H1 (cell line): Measurements from ENCODE around the gene DNAAF5. TPM values are rescaled to one million over a fixed set of nuclear protein-coding genes. Genes with fewer than 3 reads are reported as not detected.

Experiments
- CBX8 ChIP-seq: fragments of 300-800, 300-1000 bp; sonication (generic); IDR thresholded peaks from 2 replicates; pipeline ENCODE4 v1.7.1; 2016; ENCODE audit warnings: low read depth, low read length, borderline replicate concordance
- CEBPB ChIP-seq: IDR thresholded peaks from 2 replicates; pipeline ENCODE4 v1.6.1; 2012; ENCODE audit warnings: low read depth, low read length
- EZH2 ChIP-seq: fragments of 200-600 bp; sonication (generic); IDR thresholded peaks from 2 replicates; pipeline ENCODE4 v1.7.1; 2012; ENCODE audit warnings: low read depth, mild to moderate bottlenecking, moderate library complexity, low read length, inconsistent platforms; ENCODE audit not compliant: severe bottlenecking
- HDAC2 ChIP-seq, 2 experiments: fragments of 300-600 bp in 1 of 2; sonication (generic) in 1 of 2; IDR thresholded peaks; 2 replicates each; pipeline ENCODE4 v1.6.1; 2011 to 2012; ENCODE audit warnings: low read depth in 2 of 2, low read length in 2 of 2, mild to moderate bottlenecking in 2 of 2, moderate library complexity in 2 of 2, borderline replicate concordance in 1 of 2, inconsistent platforms in 1 of 2
- KDM5A ChIP-seq: fragments of 200-600 bp; IDR thresholded peaks from 2 replicates; pipeline ENCODE4 v1.7.1; 2012; ENCODE audit warnings: mild to moderate bottlenecking, low read length, inconsistent platforms, mixed read lengths
- NRF1 ChIP-seq: IDR thresholded peaks from 2 replicates; pipeline ENCODE4 v1.6.1; 2011; ENCODE audit warnings: mild to moderate bottlenecking, low read depth, low read length, improper control_type of control experiment
- RNF2 ChIP-seq: fragments of 200-900, 300-1000 bp; sonication (generic); IDR thresholded peaks from 2 replicates; pipeline ENCODE4 v1.7.1; 2016; ENCODE audit warnings: borderline replicate concordance, low read depth, mild to moderate bottlenecking, antibody characterized with exemption, low read length; ENCODE audit not compliant: poor library complexity, severe bottlenecking; ENCODE audit errors: missing control alignments
- RXRA ChIP-seq: IDR thresholded peaks from 2 replicates; pipeline ENCODE4 v1.6.1; 2011; ENCODE audit warnings: low read depth, mild to moderate bottlenecking, low read length, moderate library complexity; ENCODE audit not compliant: insufficient read depth
- TBP ChIP-seq: IDR thresholded peaks from 2 replicates; pipeline ENCODE4 v1.6.1; 2011; ENCODE audit warnings: low read depth, low read length, improper control_type of control experiment
- YY1 ChIP-seq: IDR thresholded peaks from 2 replicates; pipeline ENCODE4 v1.6.1; 2011; ENCODE audit warnings: low read depth, mild to moderate bottlenecking, low read length
- polyA plus RNA-seq, 7 experiments: library from polyadenylated mRNA; depleted of rRNA in 3 of 7; stranded (reverse) in 5 of 7; unstranded in 2 of 7; fragments of >200 nt in 5 of 7; fragments of 200-250 nt in 2 of 7; gene quantifications; 1 replicate in 5 of 7; 2 replicates in 1 of 7; 4 replicates in 1 of 7; pipeline versions ENCODE4 v1.2.1 to v1.2.3, GENCODE V29; 2011 to 2013; ENCODE audit warnings: missing spikeins in 2 of 7, mixed read lengths in 2 of 7
- total RNA-seq: library from RNA; stranded (reverse); fragmentation: NEBNext Ultra II Directional; extraction: Animal tissue kit (Norgen Biotek cat#: 25700); gene quantifications from 2 replicates; pipeline ENCODE4 v1.2.1, GENCODE V29; 2021
- TF ChIP-seq, protein P1 (sequence below): fragments of 300-600 bp; sonication (generic); IDR thresholded peaks from 2 replicates; pipeline ENCODE4 v1.7.1; 2012; ENCODE audit warnings: low read length, moderate library complexity, mild to moderate bottlenecking, inconsistent platforms; ENCODE audit not compliant: insufficient replicate concordance

Gene DNAAF5
- total and polyA plus RNA-seq, 2 of the 8 experiments (the other 6 are each of a cell fraction or from before 2014, with no cell fraction given): 55.1 to 95.9 TPM

DNA sequence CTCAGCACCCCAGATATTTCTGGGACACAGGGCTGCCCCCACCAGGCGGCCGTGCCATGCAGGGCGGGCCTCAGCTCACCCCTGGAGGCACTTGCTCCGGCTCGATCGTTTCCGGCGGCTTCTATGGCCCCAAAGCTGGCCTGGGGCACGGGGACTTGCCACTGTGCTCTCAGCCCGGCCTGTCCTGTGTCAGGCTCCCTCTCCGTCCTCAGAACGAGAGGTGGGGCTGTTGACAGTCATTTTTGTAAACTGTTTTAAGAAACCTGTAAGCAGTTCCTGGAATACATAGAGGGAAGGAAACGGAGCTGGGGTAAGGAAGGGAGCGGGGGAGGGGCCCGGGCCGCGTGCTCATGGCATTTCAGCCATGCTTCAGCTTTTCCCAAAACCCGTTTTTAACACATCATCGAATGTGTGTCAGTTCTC is 31.3 kb downstream of the DNAAF5 start (continued):
- TF ChIP-seq, protein P1, sequence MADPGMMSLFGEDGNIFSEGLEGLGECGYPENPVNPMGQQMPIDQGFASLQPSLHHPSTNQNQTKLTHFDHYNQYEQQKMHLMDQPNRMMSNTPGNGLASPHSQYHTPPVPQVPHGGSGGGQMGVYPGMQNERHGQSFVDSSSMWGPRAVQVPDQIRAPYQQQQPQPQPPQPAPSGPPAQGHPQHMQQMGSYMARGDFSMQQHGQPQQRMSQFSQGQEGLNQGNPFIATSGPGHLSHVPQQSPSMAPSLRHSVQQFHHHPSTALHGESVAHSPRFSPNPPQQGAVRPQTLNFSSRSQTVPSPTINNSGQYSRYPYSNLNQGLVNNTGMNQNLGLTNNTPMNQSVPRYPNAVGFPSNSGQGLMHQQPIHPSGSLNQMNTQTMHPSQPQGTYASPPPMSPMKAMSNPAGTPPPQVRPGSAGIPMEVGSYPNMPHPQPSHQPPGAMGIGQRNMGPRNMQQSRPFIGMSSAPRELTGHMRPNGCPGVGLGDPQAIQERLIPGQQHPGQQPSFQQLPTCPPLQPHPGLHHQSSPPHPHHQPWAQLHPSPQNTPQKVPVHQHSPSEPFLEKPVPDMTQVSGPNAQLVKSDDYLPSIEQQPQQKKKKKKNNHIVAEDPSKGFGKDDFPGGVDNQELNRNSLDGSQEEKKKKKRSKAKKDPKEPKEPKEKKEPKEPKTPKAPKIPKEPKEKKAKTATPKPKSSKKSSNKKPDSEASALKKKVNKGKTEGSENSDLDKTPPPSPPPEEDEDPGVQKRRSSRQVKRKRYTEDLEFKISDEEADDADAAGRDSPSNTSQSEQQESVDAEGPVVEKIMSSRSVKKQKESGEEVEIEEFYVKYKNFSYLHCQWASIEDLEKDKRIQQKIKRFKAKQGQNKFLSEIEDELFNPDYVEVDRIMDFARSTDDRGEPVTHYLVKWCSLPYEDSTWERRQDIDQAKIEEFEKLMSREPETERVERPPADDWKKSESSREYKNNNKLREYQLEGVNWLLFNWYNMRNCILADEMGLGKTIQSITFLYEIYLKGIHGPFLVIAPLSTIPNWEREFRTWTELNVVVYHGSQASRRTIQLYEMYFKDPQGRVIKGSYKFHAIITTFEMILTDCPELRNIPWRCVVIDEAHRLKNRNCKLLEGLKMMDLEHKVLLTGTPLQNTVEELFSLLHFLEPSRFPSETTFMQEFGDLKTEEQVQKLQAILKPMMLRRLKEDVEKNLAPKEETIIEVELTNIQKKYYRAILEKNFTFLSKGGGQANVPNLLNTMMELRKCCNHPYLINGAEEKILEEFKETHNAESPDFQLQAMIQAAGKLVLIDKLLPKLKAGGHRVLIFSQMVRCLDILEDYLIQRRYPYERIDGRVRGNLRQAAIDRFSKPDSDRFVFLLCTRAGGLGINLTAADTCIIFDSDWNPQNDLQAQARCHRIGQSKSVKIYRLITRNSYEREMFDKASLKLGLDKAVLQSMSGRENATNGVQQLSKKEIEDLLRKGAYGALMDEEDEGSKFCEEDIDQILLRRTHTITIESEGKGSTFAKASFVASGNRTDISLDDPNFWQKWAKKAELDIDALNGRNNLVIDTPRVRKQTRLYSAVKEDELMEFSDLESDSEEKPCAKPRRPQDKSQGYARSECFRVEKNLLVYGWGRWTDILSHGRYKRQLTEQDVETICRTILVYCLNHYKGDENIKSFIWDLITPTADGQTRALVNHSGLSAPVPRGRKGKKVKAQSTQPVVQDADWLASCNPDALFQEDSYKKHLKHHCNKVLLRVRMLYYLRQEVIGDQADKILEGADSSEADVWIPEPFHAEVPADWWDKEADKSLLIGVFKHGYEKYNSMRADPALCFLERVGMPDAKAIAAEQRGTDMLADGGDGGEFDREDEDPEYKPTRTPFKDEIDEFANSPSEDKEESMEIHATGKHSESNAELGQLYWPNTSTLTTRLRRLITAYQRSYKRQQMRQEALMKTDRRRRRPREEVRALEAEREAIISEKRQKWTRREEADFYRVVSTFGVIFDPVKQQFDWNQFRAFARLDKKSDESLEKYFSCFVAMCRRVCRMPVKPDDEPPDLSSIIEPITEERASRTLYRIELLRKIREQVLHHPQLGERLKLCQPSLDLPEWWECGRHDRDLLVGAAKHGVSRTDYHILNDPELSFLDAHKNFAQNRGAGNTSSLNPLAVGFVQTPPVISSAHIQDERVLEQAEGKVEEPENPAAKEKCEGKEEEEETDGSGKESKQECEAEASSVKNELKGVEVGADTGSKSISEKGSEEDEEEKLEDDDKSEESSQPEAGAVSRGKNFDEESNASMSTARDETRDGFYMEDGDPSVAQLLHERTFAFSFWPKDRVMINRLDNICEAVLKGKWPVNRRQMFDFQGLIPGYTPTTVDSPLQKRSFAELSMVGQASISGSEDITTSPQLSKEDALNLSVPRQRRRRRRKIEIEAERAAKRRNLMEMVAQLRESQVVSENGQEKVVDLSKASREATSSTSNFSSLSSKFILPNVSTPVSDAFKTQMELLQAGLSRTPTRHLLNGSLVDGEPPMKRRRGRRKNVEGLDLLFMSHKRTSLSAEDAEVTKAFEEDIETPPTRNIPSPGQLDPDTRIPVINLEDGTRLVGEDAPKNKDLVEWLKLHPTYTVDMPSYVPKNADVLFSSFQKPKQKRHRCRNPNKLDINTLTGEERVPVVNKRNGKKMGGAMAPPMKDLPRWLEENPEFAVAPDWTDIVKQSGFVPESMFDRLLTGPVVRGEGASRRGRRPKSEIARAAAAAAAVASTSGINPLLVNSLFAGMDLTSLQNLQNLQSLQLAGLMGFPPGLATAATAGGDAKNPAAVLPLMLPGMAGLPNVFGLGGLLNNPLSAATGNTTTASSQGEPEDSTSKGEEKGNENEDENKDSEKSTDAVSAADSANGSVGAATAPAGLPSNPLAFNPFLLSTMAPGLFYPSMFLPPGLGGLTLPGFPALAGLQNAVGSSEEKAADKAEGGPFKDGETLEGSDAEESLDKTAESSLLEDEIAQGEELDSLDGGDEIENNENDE: no peak
- TF ChIP-seq HDAC2 (IDR thresholded peaks at IDR 0.05; ENCODE audit: borderline replicate concordance in 1 of 2, low read depth in 2 of 2, low read length in 2 of 2) (no peak), NRF1 (no peak), CEBPB (no peak), RXRA (no peak), RNF2 (no peak), TBP (no peak), EZH2 (no peak), KDM5A (no peak), YY1 (no peak), CBX8 (no peak)
